NCI-H1105 (cell line): ENCODE data around the gene TCN1.
"Not testable (repeated sequence)": the region's sequence is repeated elsewhere in the genome, so short reads cannot be mapped to it uniquely, and the experiment has no call there.

Source experiments
- DNase-seq: peaks from one replicate; lab custom pipeline; 2025; lab: John Stamatoyannopoulos, UW

TCN1 gene, protein sequence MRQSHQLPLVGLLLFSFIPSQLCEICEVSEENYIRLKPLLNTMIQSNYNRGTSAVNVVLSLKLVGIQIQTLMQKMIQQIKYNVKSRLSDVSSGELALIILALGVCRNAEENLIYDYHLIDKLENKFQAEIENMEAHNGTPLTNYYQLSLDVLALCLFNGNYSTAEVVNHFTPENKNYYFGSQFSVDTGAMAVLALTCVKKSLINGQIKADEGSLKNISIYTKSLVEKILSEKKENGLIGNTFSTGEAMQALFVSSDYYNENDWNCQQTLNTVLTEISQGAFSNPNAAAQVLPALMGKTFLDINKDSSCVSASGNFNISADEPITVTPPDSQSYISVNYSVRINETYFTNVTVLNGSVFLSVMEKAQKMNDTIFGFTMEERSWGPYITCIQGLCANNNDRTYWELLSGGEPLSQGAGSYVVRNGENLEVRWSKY

DNA sequence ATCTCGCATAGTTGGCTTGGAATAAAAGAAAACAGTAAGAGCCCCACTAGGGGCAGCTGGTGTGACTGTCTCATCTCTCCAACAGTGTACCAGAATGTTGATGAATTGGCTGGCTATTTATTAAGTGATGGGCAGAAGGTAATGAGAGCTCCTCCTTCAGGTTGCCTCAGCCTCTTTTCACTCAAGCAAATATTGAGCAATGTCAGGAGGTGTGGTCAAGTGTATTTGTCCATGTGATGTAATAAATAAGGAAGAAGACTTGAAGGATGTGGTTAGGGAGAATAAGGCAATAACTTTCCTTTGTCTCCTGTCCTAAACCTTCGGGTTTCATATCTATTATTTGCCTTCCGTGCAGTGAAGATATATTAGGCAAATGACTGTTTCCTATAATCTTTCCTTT, at the start of gene TCN1:
Gene TCN1 (minus strand): TSS at position 91 of the 400 bp plus-strand sequence. CDS start 17 bp downstream, at position 74.
- no peak for DNase-seq

DNA sequence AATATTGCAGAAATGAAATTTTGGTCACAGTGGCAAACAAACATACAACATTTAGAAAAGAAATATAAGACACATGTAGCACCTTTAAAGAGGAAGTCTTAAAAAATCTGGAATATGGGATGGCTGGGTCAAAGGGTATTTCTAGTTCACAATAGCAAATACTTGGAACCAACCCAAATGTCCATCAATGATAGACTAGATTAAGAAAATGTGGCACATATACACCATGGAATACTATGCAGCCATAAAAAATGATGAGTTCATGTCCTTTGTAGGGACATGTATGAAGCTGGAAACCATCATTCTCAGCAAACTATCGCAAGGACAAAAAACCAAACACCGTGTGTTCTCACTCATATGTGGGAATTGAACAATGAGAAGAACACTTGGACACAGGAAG, 37.3 kb upstream of the TCN1 start:
- not testable (repeated sequence) for DNase-seq

DNA sequence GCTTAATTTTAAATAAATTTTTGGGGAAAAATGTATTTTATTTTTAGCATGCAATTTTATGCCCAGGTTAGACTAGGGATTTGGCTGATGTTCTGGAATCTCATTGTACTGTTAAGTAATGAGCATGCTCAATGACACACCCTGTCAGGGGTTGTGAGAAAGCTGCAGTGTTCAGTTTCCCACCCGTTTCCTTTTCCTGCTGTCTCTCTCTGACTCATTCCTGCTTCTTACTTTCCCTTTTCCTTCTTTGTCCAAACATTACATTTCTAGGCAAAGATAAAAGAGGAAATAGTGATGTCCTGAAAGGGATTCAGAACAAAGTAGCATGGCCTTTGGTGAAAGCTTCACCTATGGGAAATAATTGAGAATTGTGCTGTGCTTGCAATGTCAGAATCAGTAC, 35.0 kb upstream of the TCN1 start:
- no peak for DNase-seq

DNA sequence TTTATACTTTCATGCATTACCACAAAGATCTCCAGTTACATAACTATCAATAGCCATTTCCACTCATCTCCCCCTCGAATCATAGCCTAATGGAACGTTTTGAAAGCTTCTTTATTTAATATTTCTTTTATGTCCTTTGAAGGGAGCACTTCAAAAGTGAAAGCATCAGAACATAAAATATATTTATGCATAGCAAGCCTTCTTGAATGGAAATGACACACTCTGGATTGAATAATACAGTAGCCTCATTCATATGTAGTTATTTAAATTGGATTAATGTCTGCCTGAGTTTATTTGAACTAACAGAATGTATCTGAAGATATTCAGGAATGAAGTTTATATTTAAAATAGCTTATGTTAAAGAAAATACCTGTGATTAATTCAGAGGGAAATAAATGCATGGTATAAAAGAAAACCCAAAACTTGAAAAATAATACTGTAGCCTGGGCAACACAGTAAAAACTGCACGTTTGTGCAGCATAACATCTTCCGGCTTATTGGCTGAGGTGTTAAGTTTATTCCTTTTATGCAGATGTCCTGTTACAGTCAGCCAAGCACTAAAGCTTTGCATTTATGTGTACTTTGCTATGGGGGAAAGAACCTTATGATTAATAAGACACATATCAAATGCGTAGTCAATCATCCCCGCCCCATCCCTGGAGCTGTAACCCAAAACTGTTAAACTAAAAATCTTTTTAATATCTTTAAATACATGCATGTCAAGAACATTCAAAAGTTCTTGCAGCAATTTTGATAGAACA, 34.3 kb upstream of the TCN1 start:
- no peak for DNase-seq

DNA sequence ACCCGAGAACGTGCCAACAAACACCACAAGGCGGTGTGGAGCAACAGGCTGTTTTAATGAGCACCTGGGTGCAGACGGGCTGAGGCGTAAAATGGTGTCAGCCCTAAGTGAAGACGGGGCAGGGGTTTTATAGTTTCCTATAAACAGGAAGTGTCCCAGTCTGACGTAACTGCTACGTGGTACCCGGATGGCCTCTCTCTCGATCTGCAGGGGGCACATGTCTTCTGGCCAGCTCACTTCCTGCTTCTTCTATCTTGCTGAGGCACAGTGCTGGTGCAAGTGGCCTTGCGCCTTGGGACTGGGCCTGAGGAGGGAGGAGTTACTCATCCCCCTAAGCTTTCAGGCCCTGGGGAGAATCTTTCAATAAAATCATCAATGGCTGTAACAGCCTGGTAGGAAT, 33.2 kb upstream of the TCN1 start:
- no peak for DNase-seq

DNA sequence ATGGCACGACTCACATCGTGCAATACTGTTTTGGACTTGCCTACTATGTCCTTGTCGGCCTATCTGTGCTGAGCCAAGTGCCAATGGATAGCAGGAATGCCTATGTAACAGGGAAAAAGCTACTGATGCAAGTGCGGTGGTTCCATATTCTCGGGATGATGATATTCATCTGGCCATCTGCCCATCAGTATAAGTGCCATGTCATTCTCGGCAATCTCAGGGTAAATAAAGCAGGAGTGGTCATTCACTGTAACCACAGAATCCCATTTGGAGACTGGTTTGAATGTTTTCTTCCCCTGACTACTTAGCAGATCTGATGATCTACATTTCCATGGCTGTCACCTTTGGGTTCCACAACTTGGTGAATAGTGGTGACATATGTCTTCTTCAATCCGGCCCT, 32.4 kb upstream of the TCN1 start:
- DNase-seq = no peak

DNA sequence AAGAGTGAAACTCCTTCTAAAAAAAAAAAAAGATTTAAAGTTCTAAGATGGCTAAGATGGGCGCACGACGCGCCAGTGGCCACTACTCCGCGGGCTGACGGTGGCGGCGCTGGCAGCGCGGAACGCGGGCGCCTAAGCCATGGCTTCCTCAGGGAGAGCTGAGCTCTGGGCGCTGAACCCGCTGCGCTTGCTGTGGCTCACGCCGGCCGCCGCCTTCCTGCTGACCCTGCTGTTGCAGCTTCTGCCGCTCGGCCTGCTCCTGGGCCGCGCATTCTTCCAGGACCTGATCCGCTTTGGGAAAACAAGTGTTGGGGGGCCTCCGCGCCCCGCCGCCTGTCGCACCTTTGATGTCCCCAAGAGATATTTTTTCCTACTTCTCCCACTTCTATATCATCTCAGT, 31.8 kb upstream of the TCN1 start:
- DNase-seq = no peak

DNA sequence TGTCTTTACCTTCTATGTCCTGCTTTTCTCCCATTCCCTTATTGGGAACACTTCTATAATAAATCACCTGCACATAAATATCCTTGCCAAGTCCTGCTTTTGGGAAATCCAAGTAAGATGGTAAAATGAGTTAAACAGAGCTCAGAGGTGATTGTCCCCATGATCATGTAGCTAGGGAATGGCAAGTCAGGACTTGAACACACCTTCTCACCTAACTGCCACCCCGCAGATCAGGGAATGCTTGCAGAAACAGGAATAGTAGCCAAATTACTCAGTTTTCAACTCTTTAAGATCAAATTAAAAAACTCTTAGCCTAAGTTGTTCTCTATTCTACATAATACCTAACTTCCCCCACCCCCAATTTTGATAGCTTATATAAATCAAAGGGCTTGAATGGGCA, 28.3 kb upstream of the TCN1 start:
- no peak for DNase-seq

DNA sequence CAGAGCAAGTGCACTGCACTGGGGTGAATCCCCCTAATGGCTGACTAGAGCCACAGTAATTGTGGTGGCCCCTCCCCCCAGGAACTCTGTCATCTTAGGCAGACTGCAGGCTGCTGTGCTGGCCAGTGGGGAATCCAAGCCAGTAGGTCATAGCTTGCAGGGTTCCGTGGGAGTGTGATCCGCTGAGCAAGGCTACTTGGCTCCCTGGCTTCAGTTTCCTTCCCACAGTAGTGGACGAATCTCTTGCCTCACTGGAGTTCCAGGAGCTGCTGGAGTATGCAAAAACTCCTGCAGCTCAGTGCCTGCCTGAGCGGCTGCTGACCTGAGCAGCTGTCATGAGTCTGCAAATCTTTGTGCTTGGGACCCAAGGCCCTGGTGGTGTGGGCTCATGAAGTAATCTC, 25.5 kb upstream of the TCN1 start:
- no peak for DNase-seq

DNA sequence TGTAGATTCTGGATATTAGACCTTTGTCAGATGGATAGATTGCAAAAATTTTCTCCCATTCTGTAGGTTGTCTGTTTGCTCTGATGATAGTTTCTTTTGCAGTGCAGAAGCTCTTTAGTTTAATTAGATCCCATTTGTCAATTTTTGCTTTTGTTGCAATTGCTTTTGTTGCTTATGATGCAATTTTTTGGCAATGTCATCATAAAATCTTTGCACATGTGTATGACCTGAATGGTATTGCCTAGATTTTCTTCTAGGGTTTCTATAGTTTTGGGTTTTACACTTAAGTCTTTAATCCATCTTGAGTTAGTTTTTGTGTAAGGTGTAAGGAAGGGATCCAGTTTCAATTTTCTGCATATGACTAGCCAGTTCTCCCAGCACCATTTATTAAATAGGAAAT, 20.9 kb upstream of the TCN1 start:
- DNase-seq = not testable (repeated sequence)

DNA sequence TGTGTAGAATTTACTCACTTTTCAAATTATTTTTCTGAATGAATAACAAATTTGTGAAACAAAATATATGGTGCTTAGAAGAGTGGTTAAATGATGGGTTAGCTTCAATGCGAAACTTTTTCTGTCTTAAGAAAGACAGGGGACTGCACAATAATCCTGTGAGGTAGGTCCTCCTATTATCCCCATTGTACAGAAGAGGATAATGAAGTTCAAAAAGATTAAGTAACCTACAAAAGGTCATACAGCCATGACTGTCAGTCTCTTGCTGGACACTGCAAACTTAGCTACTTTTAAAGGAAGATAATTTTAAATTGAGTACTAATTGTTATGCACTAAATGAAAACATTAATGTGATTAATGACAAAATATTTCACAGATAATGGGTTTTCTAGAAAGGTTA, 17.3 kb upstream of the TCN1 start:
- no peak for DNase-seq

DNA sequence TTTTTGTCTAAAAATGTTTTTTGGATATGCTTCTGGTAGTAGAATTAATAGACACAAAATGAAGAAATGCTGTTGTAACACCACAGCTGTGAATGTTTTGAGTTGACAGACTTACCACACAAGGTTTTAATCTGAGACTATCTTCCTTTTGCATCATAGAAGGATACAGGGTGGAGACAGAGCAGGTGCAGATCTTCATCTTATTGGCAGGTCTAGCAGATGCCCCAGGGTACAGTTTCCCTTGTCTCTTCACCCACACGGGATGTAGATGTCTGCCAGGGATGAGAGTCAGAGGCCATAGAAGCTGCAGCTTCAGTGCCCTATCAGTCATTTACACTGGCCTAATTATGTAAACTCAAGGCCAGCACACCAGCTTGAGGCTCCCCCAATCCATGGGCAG, 13.3 kb upstream of the TCN1 start:
- DNase-seq = no peak

DNA sequence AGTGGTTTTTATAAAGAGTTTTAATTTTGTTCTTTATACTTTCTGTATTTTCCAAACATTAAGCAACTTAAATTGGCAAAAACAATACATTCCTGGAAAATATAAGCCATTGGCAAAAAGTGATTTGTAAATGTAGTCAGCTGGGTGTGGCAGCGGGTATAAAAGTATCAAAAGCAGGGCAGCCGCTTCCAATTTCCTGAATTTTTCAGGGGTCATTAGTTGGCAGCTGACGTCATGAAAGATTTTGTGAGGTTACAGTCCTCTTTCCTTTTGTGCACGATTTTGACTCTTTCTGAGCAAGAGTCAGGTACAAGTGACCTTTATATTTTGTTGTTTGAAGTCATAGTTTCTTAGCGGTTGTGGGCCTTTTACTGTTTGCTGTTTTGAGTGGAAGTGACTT, 12.3 kb upstream of the TCN1 start, which contains the start of gene OOSP3:
Gene OOSP3 (plus strand): TSS at position 208 of the 400 bp plus-strand sequence. CDS start 27 bp downstream, at position 235.
- no peak for DNase-seq

DNA sequence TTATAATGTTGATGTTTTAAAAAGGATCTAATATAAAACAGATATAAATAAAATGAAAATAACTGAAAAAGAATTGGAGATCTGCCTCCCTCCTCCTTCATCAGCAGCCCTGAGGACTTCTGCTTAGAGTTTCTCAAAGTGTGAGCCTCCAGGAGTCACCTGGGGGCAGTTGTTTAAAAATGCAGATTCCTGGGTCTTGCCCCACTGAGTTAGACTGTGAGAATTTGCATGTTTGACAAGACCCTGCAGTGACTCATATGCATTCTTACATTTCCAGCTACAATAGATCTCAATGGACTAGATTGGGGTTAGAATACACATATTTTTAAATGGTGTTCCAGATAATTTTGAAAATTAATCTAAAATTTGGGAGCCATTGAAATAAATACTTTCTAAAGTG, 11.5 kb upstream of the TCN1 start:
- DNase-seq = no peak

DNA sequence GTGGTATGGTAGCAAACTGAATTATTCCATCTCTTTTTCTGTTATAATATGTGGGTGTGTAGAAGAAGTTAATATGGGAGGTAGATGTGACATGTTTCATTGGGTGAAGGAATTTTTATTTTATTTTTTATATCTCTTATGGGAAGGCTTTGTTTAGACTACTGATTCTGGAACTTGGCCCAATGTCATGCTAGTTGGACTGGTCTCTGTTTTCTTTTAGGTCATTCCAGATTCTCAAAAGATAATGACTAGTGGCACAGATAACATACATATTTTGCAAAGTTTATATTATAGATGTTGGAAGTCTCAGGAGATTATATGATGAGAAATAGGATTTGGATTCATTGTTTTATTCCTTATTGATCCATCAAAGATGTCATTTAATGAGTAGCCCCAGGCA, 11.0 kb upstream of the TCN1 start:
- DNase-seq = no peak

DNA sequence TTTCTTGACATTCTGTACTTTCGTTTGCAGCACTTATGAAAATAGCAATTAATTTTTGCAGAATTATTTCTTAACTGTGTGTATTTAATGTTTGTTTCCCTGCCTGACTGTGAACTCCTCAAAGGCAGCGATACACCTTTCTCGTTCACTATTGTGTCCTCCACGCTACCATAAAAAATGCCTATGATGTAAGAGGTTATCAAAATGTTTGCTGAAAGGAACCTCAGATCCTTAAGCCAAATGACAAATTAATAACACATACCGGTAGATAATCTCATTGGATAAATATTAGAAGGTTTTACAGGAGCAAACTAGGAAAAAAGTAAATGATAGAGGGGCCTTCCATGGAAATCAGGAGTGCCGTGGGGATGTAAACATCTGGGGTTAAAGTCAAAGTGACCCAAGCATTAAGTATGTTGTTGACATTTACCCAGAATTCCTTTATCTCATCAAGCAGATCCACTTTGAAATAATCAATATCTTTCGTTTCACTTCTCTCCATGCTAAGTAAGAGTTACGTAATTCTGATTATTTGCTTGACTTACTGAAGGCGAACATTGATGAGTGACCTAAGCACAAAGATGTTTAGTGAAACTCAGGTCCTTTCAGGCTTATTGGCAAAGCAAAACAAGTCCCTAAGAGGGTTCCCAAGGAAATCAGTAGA, 9.7 kb upstream of the TCN1 start:
- DNase-seq = no peak

DNA sequence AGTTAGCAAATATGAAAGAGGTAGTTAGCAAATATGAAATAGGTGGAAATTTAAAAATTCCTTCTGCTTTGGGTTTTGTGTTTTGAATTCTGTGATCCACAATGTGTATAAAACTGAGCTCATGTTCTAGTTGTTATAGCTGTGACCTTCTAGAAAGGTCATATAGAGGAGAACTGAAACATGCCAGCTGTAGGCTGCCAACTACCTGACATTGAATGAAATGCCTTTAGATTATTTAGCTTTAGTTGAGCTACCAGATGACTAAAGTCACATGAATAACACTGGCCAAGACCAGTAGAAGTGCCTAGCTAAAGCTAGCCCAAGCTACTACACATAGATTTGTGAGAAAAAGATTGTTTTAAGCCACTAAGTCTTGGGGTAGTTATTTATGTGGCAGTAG, 5.8 kb upstream of the TCN1 start:
- DNase-seq = no peak

DNA sequence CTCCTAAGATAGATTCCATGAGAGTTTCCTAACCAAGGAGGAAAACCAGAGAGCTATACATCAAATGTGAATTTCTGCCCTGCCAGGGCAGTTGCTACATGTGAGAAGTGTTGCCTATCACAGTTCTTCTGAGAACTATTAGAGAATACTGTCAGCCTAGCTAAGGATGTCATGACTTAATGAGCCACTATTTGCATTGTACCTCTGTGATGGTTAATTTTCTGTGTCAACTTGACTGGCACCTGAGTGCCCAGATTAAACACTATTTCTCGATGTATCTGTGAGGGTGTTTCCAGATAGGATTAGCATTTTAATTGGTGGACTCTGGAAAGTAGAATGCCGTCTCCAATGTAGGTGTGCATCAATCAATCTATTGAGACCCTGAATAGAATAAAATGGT, 1.7 kb upstream of the TCN1 start:
- no peak for DNase-seq

DNA sequence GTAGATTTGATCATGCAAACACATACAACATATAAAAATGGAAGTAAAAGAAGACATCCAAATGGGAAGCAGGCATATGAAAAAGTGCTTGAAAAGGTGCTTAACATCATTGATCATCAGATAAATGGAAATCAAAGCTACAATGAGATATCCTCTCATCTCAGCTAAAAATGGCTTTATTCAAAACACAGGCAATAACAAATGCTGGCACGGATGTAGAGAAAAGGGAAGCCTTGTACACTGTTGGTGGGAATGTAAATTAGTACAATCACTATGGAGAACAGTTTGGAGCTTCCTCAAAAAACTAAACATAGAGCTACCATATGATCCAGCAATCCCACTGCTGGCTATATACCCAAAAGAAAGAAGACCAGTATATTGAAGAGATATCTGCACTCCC, 549 bp upstream of the TCN1 start:
- no peak for DNase-seq

DNA sequence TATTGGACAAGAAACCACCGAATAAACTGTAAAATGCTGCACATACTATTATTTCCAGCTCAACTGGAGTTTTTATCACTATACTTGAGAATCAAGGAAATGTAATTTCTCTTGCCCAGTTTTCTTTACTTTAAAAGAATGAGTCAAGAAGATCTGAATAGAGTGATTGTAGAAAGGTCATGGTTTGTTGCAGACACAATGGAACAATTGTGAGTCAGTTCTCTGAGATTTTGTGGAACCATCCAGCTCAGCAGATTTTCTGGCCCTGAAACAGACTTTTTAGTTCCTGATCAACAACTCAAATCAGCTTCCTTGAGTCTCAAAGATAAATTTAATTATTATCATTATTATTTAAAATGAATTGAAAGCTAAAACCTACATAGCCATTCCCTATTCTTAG, 1.3 kb downstream of the TCN1 start:
- no peak for DNase-seq

DNA sequence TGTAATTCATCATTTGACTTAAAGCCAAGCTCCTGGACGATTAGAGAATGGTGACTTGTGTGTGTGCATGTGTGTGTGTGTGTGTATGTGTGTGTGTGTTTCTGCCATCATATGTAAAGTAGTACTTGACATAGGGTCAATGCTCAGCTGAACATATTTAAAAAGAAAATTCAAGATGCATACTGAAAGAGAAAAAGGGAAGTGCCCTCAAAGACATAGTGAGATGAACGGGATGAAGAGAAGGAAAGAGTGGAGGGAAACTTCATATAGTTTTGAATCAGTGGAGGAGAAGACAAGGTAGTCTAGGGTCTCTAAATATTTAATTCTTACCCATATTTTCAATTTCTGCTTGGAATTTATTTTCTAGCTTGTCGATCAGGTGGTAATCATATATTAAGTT, 4.0 kb downstream of the TCN1 start:
- DNase-seq = no peak

DNA sequence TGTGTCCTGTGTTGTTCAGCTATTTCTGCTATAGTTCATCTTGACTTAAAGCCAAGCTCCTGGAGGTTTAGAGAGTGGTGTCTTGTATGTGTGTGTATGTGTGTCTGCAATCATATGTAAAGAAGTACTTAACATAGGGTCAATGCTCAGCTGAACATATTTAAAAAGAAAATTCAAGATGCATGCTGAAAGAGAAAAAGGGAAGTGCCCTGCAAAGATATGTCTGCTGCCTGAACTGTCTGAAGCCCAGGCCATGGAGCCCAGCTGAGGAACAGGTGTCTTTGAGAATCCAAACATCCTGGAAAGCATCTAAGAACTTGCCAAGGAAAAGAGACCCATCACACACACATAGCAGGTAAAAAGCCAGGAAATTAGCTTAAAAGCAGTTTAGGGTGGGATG, 6.6 kb downstream of the TCN1 start:
- DNase-seq = no peak
